ENCODE results near the gene COL8A2. TPM values are rescaled to one million over a fixed set of nuclear protein-coding genes. Genes with fewer than 3 reads are reported as not detected.

Gene COL8A2
- total RNA-seq, 1 donor from 2014 or later, result 18.1 TPM

GRCh38 chr1:36101546-36101945 lies 23.5 kb downstream of the COL8A2 start:
- H3K27me3 Mint-ChIP-seq (ENCODE audit: low read depth), result no peaks in the 10 kb centered on the region
- no peak for DNase-seq (ENCODE audit: low spot score)
- H3K4me1 Mint-ChIP-seq (ENCODE audit: low read depth), result peaks cover 21% of the 10 kb centered on the region

GRCh38 chr1:36100376-36100775 lies 24.6 kb downstream of the COL8A2 start:
- Mint-ChIP-seq H3K9me3 (ENCODE audit: low read depth) (no peaks in the 10 kb centered on the region), H3K36me3 (ENCODE audit: low read depth) (no peaks in the 10 kb centered on the region), H3K4me3 (ENCODE audit: unreplicated experiment) (no peak overlapping the region), H3K27ac (ENCODE audit: unreplicated experiment) (no peak overlapping the region), H3K27me3 (ENCODE audit: low read depth) (no peaks in the 10 kb centered on the region), H3K4me1 (ENCODE audit: low read depth) (peaks cover 14% of the 10 kb centered on the region)
- TF ChIP-seq CTCF (IDR thresholded peaks at IDR 0.05), result no peak
- no peak for DNase-seq (ENCODE audit: low spot score)

More at GRCh38 chr1:36101546-36101945, 23.5 kb downstream of the COL8A2 start:
- Mint-ChIP-seq H3K4me3 (ENCODE audit: unreplicated experiment) (no peak overlapping the region), H3K27ac (ENCODE audit: unreplicated experiment) (no peak overlapping the region), H3K36me3 (ENCODE audit: low read depth) (no peaks in the 10 kb centered on the region), H3K9me3 (ENCODE audit: low read depth) (no peaks in the 10 kb centered on the region)
- no peak for TF ChIP-seq CTCF (IDR thresholded peaks at IDR 0.05)

- peaks cover 14% of the 10 kb centered on the region for H3K4me1 Mint-ChIP-seq (ENCODE audit: low read depth)
- peak; percentile 94 for TF ChIP-seq CTCF (IDR thresholded peaks at IDR 0.05)
- no peaks in the 10 kb centered on the region for H3K9me3 Mint-ChIP-seq (ENCODE audit: low read depth)
- no peaks in the 10 kb centered on the region for H3K27me3 Mint-ChIP-seq (ENCODE audit: low read depth)
- H3K4me3 Mint-ChIP-seq (ENCODE audit: unreplicated experiment), result no peak overlapping the region
- DNase-seq (ENCODE audit: low spot score), result no peak
- no peaks in the 10 kb centered on the region for H3K36me3 Mint-ChIP-seq (ENCODE audit: low read depth)
- H3K27ac Mint-ChIP-seq (ENCODE audit: unreplicated experiment), result no peak overlapping the region
Observed at GRCh38 chr1:36099681-36100341, 25.2 kb downstream of the COL8A2 start.

- Mint-ChIP-seq H3K9me3 (ENCODE audit: low read depth) (no peaks in the 10 kb centered on the region), H3K36me3 (ENCODE audit: low read depth) (no peaks in the 10 kb centered on the region), H3K27me3 (ENCODE audit: low read depth) (no peaks in the 10 kb centered on the region), H3K4me1 (ENCODE audit: low read depth) (peaks cover 14% of the 10 kb centered on the region), H3K4me3 (ENCODE audit: unreplicated experiment) (no peak overlapping the region), H3K27ac (ENCODE audit: unreplicated experiment) (no peak overlapping the region)
- DNase-seq (ENCODE audit: low spot score), result no peak
- TF ChIP-seq CTCF (IDR thresholded peaks at IDR 0.05), result no peak
Observed at GRCh38 chr1:36098650-36099365, 26.2 kb downstream of the COL8A2 start.

GRCh38 chr1:36097693-36098585 lies 27.1 kb downstream of the COL8A2 start:
- peaks cover 2% of the 10 kb centered on the region for H3K36me3 Mint-ChIP-seq (ENCODE audit: low read depth)
- no peak overlapping the region for H3K27ac Mint-ChIP-seq (ENCODE audit: unreplicated experiment)
- no peaks in the 10 kb centered on the region for H3K9me3 Mint-ChIP-seq (ENCODE audit: low read depth)
- DNase-seq (ENCODE audit: low spot score), result no peak
- no peak overlapping the region for H3K4me3 Mint-ChIP-seq (ENCODE audit: unreplicated experiment)
- TF ChIP-seq CTCF (IDR thresholded peaks at IDR 0.05), result no peak
- H3K27me3 Mint-ChIP-seq (ENCODE audit: low read depth), result no peaks in the 10 kb centered on the region
- peaks cover 14% of the 10 kb centered on the region for H3K4me1 Mint-ChIP-seq (ENCODE audit: low read depth)
